Germinal center (tissue), 1 donor: ENCODE measurements around the gene PIGX.
A peak's percentile ranks its signal among the peaks of the same experiment; 100 is the strongest.
"Not testable (repeated sequence)": the region's sequence is repeated elsewhere in the genome, so short reads cannot be mapped to it uniquely, and the experiment has no call there.

Experiments
- DNase-seq: peaks from one replicate; pipeline ENCODE4 v3.0.0; 2012; ENCODE audit warnings: mixed read lengths, low spot score

Gene PIGX

GRCh38 chr3:196706327-196706726 is 5.8 kb upstream of the PIGX start:
- DNase-seq: no peak

DNA sequence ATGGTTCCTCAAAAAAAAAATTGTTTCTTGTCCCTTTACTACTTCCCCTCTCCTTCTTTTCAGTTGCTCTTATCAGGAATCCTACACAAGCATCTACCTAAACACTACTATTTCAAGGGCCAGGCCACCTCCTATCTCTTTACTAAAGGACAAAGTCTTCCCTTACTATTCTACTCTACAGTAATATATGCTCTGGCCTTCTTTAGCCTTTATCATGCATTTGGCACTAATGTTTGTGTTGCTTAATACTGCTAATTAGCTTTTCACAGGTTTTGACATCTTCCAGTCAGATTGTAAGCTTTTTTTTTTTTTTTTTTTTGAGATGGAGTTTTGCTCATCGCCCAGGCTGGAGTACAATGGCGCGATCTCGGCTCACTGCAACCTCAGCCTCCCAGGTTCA is 5.4 kb upstream of the PIGX start:
- DNase-seq: no peak

DNA sequence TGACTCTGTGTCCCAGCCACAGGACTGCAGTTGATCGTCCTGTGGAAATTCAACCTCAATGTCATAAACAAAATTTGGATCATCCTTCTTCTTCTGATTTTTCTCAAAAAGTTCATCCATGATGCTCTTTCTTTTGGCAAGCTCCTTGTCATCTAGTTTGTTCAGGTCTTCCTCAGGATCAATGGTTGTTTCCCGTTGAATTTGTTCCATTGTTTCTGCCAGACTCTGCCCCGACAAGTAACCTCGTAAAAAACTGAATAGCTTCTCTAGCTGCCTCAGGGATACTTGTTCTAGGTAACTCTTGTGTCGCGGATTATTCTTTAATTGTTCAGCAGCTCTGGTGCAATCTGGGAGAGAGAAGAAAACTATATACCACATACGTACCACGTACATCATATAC is 4.6 kb upstream of the PIGX start:
- DNase-seq: no peak

- DNase-seq: no peak
Observed at GRCh38 chr3:196708467-196708866, 3.7 kb upstream of the PIGX start.

- DNase-seq: peak; percentile 81
Observed at GRCh38 chr3:196712514-196713413, 587 bp downstream of the PIGX start.

- not testable (repeated sequence) for DNase-seq
Observed at GRCh38 chr3:196717162-196717561, 5.0 kb downstream of the PIGX start.

DNA sequence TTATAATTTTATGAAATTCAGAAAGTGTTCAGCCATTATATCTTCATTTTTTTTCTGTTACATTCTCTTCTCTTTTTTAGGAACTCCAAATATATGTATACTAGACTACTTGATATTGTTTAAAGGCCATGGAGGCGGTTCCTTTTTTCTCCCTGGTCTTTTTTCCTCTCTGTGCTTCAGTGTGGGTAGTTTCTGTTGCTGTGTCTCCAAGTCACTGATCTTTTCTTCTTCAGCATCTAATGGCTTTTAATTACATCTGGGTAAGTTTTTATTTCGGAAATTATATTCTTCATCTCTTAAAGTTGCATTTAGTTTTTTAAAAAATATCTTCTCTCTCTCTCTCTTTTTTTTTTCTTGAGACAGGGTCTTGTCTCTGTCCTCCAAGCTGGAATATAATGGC is 8.9 kb downstream of the PIGX start:
- no peak for DNase-seq

DNA sequence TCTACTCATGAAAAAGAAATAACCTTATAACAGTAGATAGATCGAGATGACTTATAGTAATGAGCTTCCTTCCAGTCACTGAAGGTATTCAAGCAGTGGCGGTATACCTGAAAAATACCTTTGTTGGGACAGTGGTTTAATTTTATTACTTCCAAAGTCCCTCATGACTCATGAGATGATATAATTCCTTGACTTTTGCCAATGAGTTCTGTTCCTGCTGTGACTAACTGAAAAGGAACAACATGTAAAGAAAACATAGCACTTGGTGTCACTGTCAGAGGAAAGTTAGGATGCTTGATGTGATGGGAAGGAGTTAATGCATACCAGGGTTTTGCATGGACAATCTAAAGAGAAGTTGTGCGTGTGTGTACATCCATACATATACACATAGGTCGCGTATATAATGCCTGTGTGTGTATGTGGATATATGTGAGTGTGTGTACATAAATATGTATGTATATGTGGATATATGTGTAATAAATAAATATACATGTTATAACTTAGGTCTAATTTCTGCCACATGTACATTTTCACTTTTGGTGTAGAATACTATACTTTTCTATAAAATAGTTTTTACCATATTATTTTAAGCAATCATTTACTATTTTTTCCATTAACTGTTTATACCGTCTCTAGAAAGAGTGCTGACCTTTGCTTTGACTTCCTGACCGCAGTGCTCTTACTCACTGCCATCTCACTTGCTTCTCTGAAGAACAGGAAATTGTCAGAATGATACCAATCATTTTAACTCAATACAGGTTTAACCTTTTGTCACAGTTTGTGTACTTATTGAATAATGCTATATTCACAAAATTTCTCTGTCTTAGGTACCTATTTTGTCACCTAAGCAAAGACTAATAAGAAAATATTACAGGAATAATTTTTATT is 14.9 kb downstream of the PIGX start:
- no peak for DNase-seq

GRCh38 chr3:196735751-196736150 is 23.6 kb downstream of the PIGX start:
- no peak for DNase-seq

DNA sequence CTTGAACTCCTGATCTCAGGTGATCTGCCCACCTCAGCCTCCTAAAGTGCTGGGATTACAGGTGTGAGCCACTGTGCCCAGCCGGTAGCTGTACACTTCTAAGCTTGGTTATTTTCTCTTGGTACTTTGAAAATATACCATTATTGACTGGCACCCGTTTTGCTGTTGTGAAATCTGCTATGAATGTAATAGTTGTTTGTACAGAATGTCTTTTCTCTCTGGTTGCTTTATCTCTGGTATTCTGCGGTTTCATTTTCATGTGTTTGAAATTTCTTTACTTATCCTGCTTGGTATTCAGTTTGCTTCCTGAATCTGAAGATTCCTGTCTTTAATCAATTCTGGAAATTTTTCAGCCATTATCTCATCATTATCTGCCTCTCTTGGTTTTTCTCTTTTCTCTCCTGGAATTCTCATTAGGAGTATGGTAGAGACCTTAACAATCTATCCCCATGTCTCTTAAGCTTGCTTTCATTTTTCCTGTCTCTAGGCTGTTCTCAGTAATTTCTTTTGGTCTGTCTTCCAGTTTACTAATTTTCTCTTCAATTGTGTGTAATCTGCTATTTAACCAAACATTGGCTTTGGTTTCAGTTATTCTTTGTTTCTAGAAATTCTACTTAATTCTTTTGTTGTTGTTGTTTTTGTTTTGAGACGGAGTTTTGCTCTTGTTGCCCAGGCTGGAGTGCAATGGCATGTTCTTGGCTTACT is 24.6 kb downstream of the PIGX start:
- DNase-seq: no peak

DNA sequence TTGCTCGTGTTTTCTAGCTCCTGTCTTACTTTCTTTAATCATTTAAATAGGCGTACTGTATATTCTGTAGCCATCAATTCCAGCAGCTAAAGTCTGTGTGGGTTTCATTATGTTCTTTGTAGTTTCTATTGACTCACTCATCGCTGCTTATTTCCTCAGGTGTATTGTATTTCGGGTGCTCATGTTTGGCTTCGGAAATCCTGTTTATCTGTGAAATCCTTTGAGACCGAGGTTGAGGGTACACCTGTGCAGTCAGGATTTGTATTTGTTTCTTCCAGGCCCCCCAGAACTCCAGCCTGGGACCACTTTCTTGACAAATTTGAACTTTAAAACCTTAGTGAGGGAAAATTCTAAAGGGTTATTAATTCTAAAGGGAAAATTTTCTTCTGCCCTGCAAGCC is 25.5 kb downstream of the PIGX start:
- no peak for DNase-seq

- peak; percentile 93 for DNase-seq
Observed at GRCh38 chr3:196739671-196740480, 27.7 kb downstream of the PIGX start, which contains the start of gene PAK2. Gene PAK2, plus strand, starts transcription at chr3:196739857. Its CDS starts 42,790 bp downstream, at chr3:196782647.

DNA sequence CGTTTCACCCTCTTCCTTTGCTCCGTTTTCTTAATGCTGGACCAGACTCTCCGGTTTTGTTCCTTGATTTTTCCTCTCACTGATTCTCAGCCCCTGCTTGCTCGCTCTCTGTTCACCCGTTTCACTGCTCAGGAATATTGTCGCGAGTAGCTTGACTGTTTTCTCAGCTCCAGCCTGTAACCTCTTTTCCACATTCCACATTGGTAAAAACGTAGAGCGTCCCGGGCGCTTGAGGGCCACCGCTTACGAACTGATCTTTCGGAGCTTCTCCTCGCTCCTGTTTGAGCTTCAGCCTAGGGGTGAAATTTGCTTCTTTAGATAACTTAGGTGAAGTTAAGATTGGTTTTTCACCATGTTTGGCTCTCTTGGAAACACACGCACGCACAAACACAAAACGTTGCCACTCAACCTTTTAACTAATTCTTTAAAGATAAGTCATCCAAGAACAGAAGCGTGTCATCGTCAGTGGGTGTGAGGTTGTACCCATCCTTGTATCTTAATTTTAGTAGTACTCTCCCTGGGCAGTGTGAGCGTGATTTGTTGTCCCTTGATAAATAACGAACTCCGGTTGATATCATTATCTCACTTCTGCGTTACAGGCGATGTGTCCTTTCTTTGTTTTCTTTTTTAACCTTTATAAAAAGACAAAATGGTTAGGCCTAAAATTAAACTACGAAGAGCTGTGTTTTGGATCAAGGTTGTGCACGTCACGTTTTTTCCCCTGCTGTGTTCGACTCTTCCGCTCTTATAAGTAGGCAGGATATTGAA is 28.5 kb downstream of the PIGX start:
- DNase-seq: peak; percentile 16

- no peak for DNase-seq
Observed at GRCh38 chr3:196741249-196741889, 29.2 kb downstream of the PIGX start.

DNA sequence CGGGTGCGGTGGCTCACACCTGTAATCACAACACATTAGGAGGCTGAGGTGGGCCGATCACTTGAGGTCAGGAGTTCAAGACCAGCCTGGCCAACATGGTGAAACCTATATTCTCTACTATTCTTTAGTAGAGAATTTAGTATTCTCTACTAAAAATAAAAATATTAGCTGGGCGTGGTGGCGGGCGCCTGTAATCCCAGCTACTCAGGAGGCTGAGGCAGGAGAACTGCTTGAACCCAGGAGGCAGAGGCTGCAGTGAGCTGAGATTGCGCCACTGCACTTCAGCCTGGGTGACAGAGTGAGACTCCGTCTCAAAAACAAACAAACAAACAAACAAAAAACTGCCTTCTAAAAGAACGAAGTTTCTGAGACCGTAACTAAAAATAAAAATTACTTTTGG is 31.4 kb downstream of the PIGX start:
- DNase-seq: not testable (repeated sequence)

- DNase-seq: peak; percentile 31
Observed at GRCh38 chr3:196749125-196749524, 36.9 kb downstream of the PIGX start.

GRCh38 chr3:196753201-196753600 is 41.0 kb downstream of the PIGX start:
- no peak for DNase-seq

DNA sequence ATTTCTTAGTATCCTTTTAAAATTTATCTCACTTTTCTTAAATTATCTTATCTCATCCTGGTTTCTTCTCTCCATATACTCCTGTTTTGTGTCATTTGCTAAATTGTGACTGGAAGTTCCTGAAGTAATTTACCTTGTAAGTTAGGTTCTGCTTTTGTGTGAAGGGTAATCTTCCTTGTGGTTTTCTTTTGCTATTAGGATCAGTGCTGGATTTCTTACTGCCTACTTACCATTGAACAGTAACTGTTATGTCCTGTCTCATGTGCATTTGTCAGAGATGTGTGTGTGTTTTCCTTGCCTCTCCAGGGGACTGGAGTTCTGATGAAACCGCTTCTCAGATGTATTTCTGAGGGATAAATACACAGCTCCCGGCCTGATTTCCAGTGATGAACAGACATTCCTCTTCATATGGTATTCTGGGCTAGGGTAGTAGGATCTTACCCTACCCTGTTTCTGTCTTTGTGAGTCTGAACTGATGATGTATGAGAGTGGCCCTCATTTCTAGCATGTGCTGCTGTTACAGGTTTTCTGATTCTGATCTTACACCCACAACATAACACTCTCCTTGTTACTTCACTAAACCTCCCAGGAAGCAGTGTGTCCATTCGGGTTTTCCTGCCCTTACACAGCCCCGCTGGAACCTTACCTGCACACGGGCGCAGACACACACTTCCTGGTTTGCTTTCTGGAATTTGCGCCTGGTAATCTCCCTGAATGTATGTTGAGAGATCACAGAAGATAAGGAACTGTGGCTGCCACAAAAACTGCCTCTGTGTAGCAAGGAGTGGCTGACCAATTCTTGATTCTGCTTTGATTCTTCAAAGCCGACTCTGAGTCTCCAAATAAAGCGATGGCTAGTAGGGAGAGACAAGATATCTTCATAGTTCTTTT is 42.2 kb downstream of the PIGX start:
- DNase-seq: no peak

DNA sequence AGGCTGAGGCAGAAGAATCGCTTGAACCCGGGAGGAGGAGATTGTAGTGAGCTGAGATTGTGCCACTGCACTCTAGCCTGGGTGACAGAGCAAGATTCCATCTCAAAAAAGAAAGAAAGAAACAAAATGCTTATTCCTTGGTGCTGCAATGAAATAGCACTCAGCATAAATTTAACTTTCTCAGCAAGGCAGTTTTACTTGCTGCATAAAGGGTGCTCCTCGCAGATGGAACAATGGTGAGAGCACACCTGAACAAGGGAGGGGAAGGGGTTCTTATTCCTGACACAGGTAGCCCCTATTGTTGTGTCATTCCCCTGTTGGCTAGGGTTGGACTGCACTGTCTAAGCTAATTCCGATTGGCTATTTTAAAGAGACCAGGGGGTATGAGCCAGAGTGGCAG is 44.6 kb downstream of the PIGX start:
- no peak for DNase-seq
